H9 (cell line): ENCODE measurements around the gene GIPC3. TPM values are rescaled to one million over a fixed set of nuclear protein-coding genes. Genes with fewer than 3 reads are reported as not detected.

Experiments
- DNase-seq: peaks from one replicate; pipeline ENCODE4 v3.0.0-alpha.2; 2017
- H2AFZ ChIP-seq: one replicate; pipeline ENCODE4 v1.6.1; 2013; ENCODE audit warnings: mild to moderate bottlenecking, low read length, control low read depth, moderate library complexity
- H2AK5ac ChIP-seq: 2 replicates; pipeline ENCODE4 v1.6.1; 2013; ENCODE audit warnings: low read length, control low read depth, mixed read lengths; ENCODE audit not compliant: insufficient read length
- H2BK120ac ChIP-seq: one replicate; pipeline ENCODE4 v1.6.1; 2013; ENCODE audit warnings: low read depth, mild to moderate bottlenecking, low read length, control low read depth, inconsistent platforms; ENCODE audit not compliant: poor library complexity, severe bottlenecking
- H2BK12ac ChIP-seq: 2 replicates; pipeline ENCODE4 v1.6.1; 2013; ENCODE audit warnings: low read length, control low read depth, mixed read lengths, low read depth; ENCODE audit not compliant: insufficient read length
- H2BK15ac ChIP-seq: 2 replicates; pipeline ENCODE4 v1.6.1; 2013; ENCODE audit warnings: low read depth, low read length, control low read depth
- H2BK20ac ChIP-seq: one replicate; pipeline ENCODE4 v1.6.1; 2013; ENCODE audit warnings: low read depth, mild to moderate bottlenecking, low read length, control low read depth, inconsistent platforms; ENCODE audit not compliant: poor library complexity, severe bottlenecking
- H2BK5ac ChIP-seq: 2 replicates; pipeline ENCODE4 v1.6.1; 2013; ENCODE audit warnings: low read length, control low read depth, mixed read lengths; ENCODE audit not compliant: insufficient read length
- H3K14ac ChIP-seq: 2 replicates; pipeline ENCODE4 v1.6.1; 2013; ENCODE audit warnings: low read length, control low read depth; ENCODE audit not compliant: insufficient read depth
- H3K18ac ChIP-seq: 2 replicates; pipeline ENCODE4 v1.6.1; 2013; ENCODE audit warnings: low read depth, mild to moderate bottlenecking, mixed read lengths, low read length, control low read depth; ENCODE audit not compliant: insufficient read length
- H3K23ac ChIP-seq: 2 replicates; pipeline ENCODE4 v1.6.1; 2013; ENCODE audit warnings: low read length, control low read depth, mixed read lengths, low read depth; ENCODE audit not compliant: insufficient read length
- H3K23me2 ChIP-seq: 2 replicates; pipeline ENCODE4 v1.6.1; 2013; ENCODE audit warnings: low read depth, mild to moderate bottlenecking, mixed read lengths, low read length, control low read depth; ENCODE audit not compliant: insufficient read length, poor library complexity, severe bottlenecking
- H3K27ac ChIP-seq: 2 replicates; pipeline ENCODE4 v1.5.1; 2013; ENCODE audit warnings: low read length, control low read depth, mixed read lengths, low read depth; ENCODE audit not compliant: insufficient read length
- H3K27me3 ChIP-seq: 2 replicates; pipeline ENCODE4 v1.6.1; 2013; ENCODE audit warnings: low read length, control low read depth, inconsistent platforms; ENCODE audit not compliant: insufficient read depth
- H3K4ac ChIP-seq: 2 replicates; pipeline ENCODE4 v1.6.1; 2013; ENCODE audit warnings: low read depth, mild to moderate bottlenecking, control low read depth, inconsistent platforms, low read length, moderate library complexity
- H3K4me1 ChIP-seq: 2 replicates; pipeline ENCODE4 v1.6.1; 2013; ENCODE audit warnings: low read length, control low read depth, inconsistent platforms; ENCODE audit not compliant: insufficient read depth
- H3K4me2 ChIP-seq: 2 replicates; pipeline ENCODE4 v1.6.1; 2013; ENCODE audit warnings: low read length, control low read depth, mixed read lengths; ENCODE audit not compliant: insufficient read length, insufficient read depth
- H3K56ac ChIP-seq: 2 replicates; pipeline ENCODE4 v1.6.1; 2013; ENCODE audit warnings: low read depth, mild to moderate bottlenecking, mixed read lengths, low read length, control low read depth; ENCODE audit not compliant: insufficient read length
- H3K79me1 ChIP-seq: 2 replicates; pipeline ENCODE4 v1.6.1; 2013; ENCODE audit warnings: low read depth, mild to moderate bottlenecking, moderate library complexity, low read length, control low read depth, inconsistent platforms; ENCODE audit not compliant: insufficient read depth, poor library complexity, severe bottlenecking
- H3K79me2 ChIP-seq: 2 replicates; pipeline ENCODE4 v1.6.1; 2013; ENCODE audit warnings: low read length, control low read depth, inconsistent platforms; ENCODE audit not compliant: insufficient read depth
- H3K9ac ChIP-seq: 2 replicates; pipeline ENCODE4 v1.6.1; 2013; ENCODE audit warnings: low read length, control low read depth, mixed read lengths; ENCODE audit not compliant: insufficient read length; ENCODE audit errors: extremely low read depth
- H3K9me3 ChIP-seq: one replicate; pipeline ENCODE4 v1.6.1; 2013; ENCODE audit warnings: low read depth, low read length, inconsistent platforms; ENCODE audit not compliant: control insufficient read depth
- H3T11ph ChIP-seq: one replicate; pipeline ENCODE4 v1.6.1; 2013; ENCODE audit warnings: mild to moderate bottlenecking, low read length, control low read depth, inconsistent platforms
- H4K20me1 ChIP-seq: one replicate; pipeline ENCODE4 v1.6.1; 2013; ENCODE audit not compliant: control insufficient read depth, insufficient read length, insufficient read depth
- H4K5ac ChIP-seq: 2 replicates; pipeline ENCODE4 v1.6.1; 2013; ENCODE audit warnings: low read depth, mild to moderate bottlenecking, mixed read lengths, low read length, control low read depth; ENCODE audit not compliant: insufficient read length
- H4K8ac ChIP-seq: replicated peaks from 2 replicates; pipeline ENCODE4 v1.6.1; 2013; ENCODE audit warnings: low read length, control low read depth, mixed read lengths, low read depth; ENCODE audit not compliant: insufficient read length
- H4K91ac ChIP-seq: 2 replicates; pipeline ENCODE4 v1.6.1; 2013; ENCODE audit warnings: low read depth, mild to moderate bottlenecking, moderate library complexity, mixed read lengths, low read length, control low read depth; ENCODE audit not compliant: insufficient read length
- H3K27ac Mint-ChIP-seq, 3 experiments: 2 replicates in 2 of 3; 3 replicates in 1 of 3; pipeline ENCODE4 v1.8.0; 2020 to 2021; ENCODE audit warnings: mixed read lengths in 3 of 3, mild to moderate bottlenecking in 1 of 3, moderate library complexity in 1 of 3
- H3K27me3 Mint-ChIP-seq: 2 replicates; pipeline ENCODE4 v1.8.0; 2021; ENCODE audit warnings: low read depth, mild to moderate bottlenecking, moderate library complexity, mixed read lengths
- H3K36me3 Mint-ChIP-seq, 3 experiments: 2 replicates in 2 of 3; 3 replicates in 1 of 3; pipeline ENCODE4 v1.8.0; 2020 to 2021; ENCODE audit warnings: low read depth in 3 of 3, mixed read lengths in 3 of 3; ENCODE audit not compliant: insufficient read depth in 1 of 3
- H3K4me1 Mint-ChIP-seq, 2 experiments: 2 replicates each; pipeline ENCODE4 v1.8.0; 2020; ENCODE audit warnings: mixed read lengths in 2 of 2
- H3K4me3 Mint-ChIP-seq, 2 experiments: 2 replicates in 1 of 2; 3 replicates in 1 of 2; pipeline ENCODE4 v1.8.0; 2020 to 2021; ENCODE audit warnings: mild to moderate bottlenecking in 2 of 2, mixed read lengths in 2 of 2, moderate library complexity in 1 of 2
- H3K9me3 Mint-ChIP-seq, 2 experiments: 2 replicates in 1 of 2; 3 replicates in 1 of 2; pipeline ENCODE4 v1.8.0; 2020; ENCODE audit warnings: mild to moderate bottlenecking in 2 of 2, mixed read lengths in 2 of 2, moderate library complexity in 1 of 2
- CTCF ChIP-seq: fragments of 200-600 bp; sonication (generic); conservative IDR thresholded peaks from 3 replicates; pipeline ENCODE4 v1.8.0; 2021; ENCODE audit warnings: antibody characterized with exemption, mild to moderate bottlenecking
- WGBS: extraction: QIAGEN DNeasy Blood & Tissue Kit; methylation state at CpG from one replicate; pipeline ENCODE4 v1.1.7; 2013; ENCODE audit warnings: missing lambda C conversion rate, low lambda C conversion rate, mixed read lengths; ENCODE audit not compliant: insufficient read length; ENCODE audit errors: extremely low coverage; 5-methylcytosine and 5-hydroxymethylcytosine counted together
- total RNA-seq: library from RNA; stranded (reverse); gene quantifications from 2 replicates; pipeline ENCODE4 v1.2.1, GENCODE V29; 2021

GIPC3 gene
- total RNA-seq, 1 experiment from 2014 or later, result 1.6 TPM

- Histone ChIP-seq H3K79me2 (no peaks in the 10 kb centered on the region), H2BK120ac (no peak overlapping the region), H3K9ac (no peak overlapping the region), H3K27ac (no peak overlapping the region), H2AFZ (no peak overlapping the region), H2BK12ac (no peak overlapping the region), H2BK20ac (no peak overlapping the region), H4K8ac (no peak overlapping the region), H2BK5ac (no peak overlapping the region), H4K5ac (no peak overlapping the region), H3K79me1 (no peaks in the 10 kb centered on the region), H3K14ac (no peak overlapping the region; the same call in 1 of the 2 replicates), H3K4ac (no peak overlapping the region), H3K4me2 (no peak overlapping the region), H3K18ac (no peak overlapping the region), H3K27me3 (peaks cover 5% of the 10 kb centered on the region; the same call in 1 of the 2 replicates), H2BK15ac (no peak overlapping the region), H4K91ac (no peak overlapping the region), H3K56ac (no peak overlapping the region), H3K4me1 (no peaks in the 10 kb centered on the region; the same call in 1 of the 2 replicates), H2AK5ac (no peak overlapping the region), H3K9me3 (no peaks in the 10 kb centered on the region), H3K23me2 (peaks cover 2% of the 10 kb centered on the region), H3T11ph (no peak overlapping the region), H4K20me1 (no peaks in the 10 kb centered on the region), H3K23ac (no peak overlapping the region)
- DNase-seq, result no peak
- H3K27ac Mint-ChIP-seq, result no peak overlapping the region
- H3K4me3 Mint-ChIP-seq, result no peak overlapping the region
- H3K9me3 Mint-ChIP-seq, result peaks cover 0 to 4% of the 10 kb centered on the region in 2 experiments; a peak in 1 of 5 replicates
- peaks cover 4% of the 10 kb centered on the region for H3K27me3 Mint-ChIP-seq
- WGBS, result no CpG with 5 or more reads among the region's 23 CpGs
- H3K36me3 Mint-ChIP-seq, result no peaks in the 10 kb centered on the region
- peaks cover 10 to 11% of the 10 kb centered on the region in 2 experiments for H3K4me1 Mint-ChIP-seq
- TF ChIP-seq CTCF, result no peak
Observed at GRCh38 chr19:3603121-3603811, 18.0 kb downstream of the GIPC3 start.
